ENCODE data around the gene LYL1. TPM values are rescaled to one million over a fixed set of nuclear protein-coding genes. Genes with fewer than 3 reads are reported as not detected.

The LYL1 gene
- total and polyA plus RNA-seq, 9 of the 15 experiments (the other 6 are each of a cell fraction or from before 2014, with no cell fraction given) = 1.3 to 266 (median 34.0) TPM

- no peak for TF ChIP-seq TCFL5 (CRISPR knock-in tag; conservative IDR thresholded peaks at IDR 0.05)
- no peak for TF ChIP-seq CREB3 (tag; conservative IDR thresholded peaks at IDR 0.05; ENCODE audit: low read depth)
- TF ChIP-seq ARID3A (IDR thresholded peaks at IDR 0.05; ENCODE audit: borderline replicate concordance, low read depth, low read length) = no peak
- 0 out of 2 replicates have a peak, but pooled peaks have one; percentile 40 for TF ChIP-seq TEAD2 (tag; IDR thresholded peaks at IDR 0.05)
- TF ChIP-seq ZNF280A (IDR thresholded peaks at IDR 0.05; ENCODE audit: low read depth, partially characterized antibody) = peak; percentile 29
- no peak for TF ChIP-seq ZNF175 (CRISPR knock-in tag; IDR thresholded peaks at IDR 0.05; ENCODE audit: low read depth)
- no peak for TF ChIP-seq KDM4B (IDR thresholded peaks at IDR 0.05; ENCODE audit: borderline replicate concordance in 2 of 2, low read depth in 1 of 2)
- no peak for TF ChIP-seq ZMIZ1 (IDR thresholded peaks at IDR 0.05; ENCODE audit: low read depth in 2 of 2, low read length in 2 of 2)
- no peak for TF ChIP-seq JUN (IDR thresholded peaks at IDR 0.05; ENCODE audit: borderline replicate concordance, low read depth, low read length)
- TF ChIP-seq JUN (CRISPR knock-in tag; IDR thresholded peaks at IDR 0.05; ENCODE audit: borderline replicate concordance) = no peak
- TF ChIP-seq ZNF511 (CRISPR knock-in tag; IDR thresholded peaks at IDR 0.05) = no peak
- TF ChIP-seq ARID1B (IDR thresholded peaks at IDR 0.05) = no peak
- no peak for TF ChIP-seq FIP1L1 (IDR thresholded peaks at IDR 0.05; ENCODE audit: low read depth, low read length, poor library complexity, severe bottlenecking)
Measured at GRCh38 chr19:13100031-13100588, 2.5 kb downstream of the LYL1 start (continued).

All from K562 (cell line).